HFF-Myc (cell line): ENCODE results near the gene S100A2.

ENCODE experiments used
- DNase-seq: peaks from one replicate; pipeline ENCODE4 v3.0.0-alpha.2; 2011; ENCODE audit warnings: low read depth; ENCODE audit errors: extremely low read depth
- H3K4me3 ChIP-seq: replicated peaks from 2 replicates; pipeline ENCODE4 v1.5.1; 2011; ENCODE audit warnings: low read depth, mild to moderate bottlenecking, control low read depth, low read length
- TF ChIP-seq, protein P1 (sequence below): IDR thresholded peaks from 2 replicates; pipeline ENCODE4 v1.5.1; 2012; ENCODE audit warnings: mild to moderate bottlenecking, low read depth, low read length, control low read depth; ENCODE audit errors: missing control alignments

Gene S100A2

DNA sequence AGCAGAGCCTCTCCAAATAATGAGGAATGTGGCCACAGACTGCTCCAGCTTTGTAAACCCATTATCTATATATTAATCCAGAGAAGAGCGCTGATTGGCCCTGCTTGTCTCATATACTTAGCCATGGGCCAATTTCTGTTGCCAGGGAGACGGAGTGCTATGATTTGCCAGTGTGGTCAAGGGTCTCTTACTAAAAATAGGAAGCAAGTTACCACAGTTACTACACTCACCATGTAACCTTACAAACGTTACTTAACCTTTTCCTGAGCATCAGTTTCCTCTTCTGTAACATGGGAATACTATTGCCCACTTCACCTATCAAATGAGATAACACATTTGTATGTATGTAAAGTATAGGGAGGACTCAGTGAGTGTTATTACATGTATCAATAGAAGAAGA, 7.7 kb upstream of the S100A2 start:
- no peak overlapping the region for H3K4me3 ChIP-seq
- TF ChIP-seq, protein P1, sequence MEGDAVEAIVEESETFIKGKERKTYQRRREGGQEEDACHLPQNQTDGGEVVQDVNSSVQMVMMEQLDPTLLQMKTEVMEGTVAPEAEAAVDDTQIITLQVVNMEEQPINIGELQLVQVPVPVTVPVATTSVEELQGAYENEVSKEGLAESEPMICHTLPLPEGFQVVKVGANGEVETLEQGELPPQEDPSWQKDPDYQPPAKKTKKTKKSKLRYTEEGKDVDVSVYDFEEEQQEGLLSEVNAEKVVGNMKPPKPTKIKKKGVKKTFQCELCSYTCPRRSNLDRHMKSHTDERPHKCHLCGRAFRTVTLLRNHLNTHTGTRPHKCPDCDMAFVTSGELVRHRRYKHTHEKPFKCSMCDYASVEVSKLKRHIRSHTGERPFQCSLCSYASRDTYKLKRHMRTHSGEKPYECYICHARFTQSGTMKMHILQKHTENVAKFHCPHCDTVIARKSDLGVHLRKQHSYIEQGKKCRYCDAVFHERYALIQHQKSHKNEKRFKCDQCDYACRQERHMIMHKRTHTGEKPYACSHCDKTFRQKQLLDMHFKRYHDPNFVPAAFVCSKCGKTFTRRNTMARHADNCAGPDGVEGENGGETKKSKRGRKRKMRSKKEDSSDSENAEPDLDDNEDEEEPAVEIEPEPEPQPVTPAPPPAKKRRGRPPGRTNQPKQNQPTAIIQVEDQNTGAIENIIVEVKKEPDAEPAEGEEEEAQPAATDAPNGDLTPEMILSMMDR: no peak
- DNase-seq: no peak

DNA sequence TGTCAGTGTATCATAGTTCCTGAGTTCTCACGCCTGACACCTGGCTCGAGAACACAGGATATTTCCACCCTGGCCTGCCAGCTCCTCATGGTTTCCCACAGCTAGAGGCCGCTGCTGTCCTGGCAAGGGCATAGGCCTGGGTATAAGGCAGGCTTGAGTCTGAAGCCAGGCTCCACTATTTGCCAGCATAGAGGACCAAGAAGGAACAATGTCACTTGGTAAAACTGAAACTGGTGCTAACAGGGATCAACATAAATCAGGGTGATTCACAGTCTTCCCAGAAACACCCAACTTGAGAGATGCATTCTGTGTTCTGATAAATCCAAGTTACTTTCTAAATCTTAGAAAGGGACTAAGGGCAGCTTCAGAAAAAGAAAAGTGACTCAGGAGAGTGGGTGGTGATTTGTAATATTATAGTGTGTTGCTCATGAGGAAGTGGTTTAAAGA, 6.9 kb upstream of the S100A2 start:
- DNase-seq: peak; percentile 68
- TF ChIP-seq, protein P1: peak; percentile 95
- H3K4me3 ChIP-seq: no peak overlapping the region

DNA sequence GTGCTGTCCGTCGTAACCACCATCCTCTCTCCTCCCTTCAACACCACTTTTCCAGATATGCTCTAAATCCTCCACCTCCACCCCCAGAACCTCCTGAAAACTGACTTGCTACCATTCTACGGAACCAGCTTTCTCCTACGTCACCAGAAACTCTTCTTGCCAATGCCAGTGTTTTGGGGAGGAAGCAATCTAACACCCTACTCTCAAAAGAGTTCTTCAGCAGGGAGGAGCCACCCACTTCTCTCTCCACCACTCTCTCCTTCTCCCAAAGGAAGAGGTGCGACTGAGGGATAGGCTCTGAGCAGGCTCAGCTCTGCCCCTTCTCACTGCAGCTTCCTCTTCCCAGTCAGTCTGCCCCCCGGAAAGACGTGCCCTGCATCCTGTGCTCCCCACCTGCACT, 6.1 kb upstream of the S100A2 start:
- no peak overlapping the region for H3K4me3 ChIP-seq
- TF ChIP-seq, protein P1: no peak
- no peak for DNase-seq

DNA sequence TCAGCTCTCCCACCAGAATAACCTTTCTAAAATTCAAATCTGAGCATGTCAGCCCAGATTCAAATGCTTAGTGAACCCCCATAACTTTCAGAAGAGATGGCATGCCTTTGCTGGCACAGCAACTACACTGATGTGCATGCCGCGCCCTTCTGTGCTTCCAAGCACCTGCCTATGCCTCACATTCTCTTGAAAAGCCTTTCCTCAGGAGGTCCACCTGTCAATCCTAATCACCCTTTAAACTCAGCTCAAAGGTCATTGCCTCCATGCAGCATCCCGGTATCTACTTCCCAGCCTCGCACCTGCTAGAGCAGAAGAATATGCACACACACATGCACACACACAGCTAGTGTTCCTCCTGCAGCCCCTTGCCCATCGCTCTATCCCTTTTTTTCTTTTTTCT, 5.2 kb upstream of the S100A2 start:
- TF ChIP-seq, protein P1: no peak
- no peak for DNase-seq
- no peak overlapping the region for H3K4me3 ChIP-seq

DNA sequence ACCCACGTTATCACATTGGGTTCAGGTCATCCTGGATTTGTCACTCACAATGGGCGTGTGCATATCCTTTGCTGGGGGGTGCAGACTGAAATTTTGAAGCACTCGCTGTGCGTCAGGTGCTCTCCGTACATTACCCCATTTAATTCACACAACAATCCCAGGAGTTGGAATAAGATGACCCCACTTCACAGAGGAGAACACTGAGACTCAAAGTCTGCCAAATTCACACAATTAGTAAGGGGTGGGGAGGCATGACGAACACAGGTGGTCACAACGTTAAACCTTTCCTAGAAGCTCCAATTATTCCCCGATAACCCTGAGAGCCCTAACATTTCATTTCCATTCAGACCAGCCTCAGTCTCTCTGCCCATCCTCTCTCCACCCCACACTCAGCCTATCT, 3.8 kb upstream of the S100A2 start:
- H3K4me3 ChIP-seq: no peak overlapping the region
- no peak for DNase-seq
- TF ChIP-seq, protein P1: no peak

DNA sequence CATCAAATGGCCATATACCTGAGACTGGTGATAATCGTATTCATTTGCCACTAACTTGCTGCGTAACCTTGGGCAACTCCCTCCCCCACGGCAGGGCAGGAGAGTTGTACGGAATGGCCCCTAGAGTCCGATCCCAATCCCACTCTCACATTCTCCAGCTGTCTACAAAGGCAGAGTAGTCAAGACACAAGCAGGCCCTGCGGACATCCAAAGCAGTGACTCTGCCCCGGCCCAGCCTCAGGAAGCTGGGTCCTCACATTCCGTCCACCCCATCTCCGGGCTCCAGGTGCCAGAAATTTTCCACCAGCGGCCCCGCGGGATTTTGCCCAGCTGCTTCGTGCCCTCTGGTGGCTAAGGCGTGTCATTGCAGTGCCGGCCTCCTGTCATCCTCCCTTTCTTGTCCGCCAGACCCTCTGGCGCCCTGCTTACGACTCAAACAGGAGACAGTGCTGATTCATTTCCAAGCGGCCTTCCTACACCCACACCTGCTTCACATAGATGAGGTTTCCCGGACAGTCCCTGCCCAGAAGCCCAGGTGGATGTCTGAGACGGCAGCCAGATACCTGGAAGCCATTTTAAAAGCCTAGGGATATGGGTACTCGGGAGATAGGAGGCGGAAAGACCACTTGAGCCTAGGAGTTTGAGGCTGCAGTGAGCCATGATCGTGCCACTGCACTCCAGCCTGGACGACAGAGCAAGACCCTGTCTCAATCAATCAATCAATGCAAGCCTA, 2.9 kb upstream of the S100A2 start:
- H3K4me3 ChIP-seq: 0 out of 2 replicates have a peak overlapping the region, but pooled peaks have one; percentile 8
- peak; percentile 82 for DNase-seq
- TF ChIP-seq, protein P1: peak; percentile 99
